Measurements from ENCODE around the gene GNAI3. TPM values are rescaled to one million over a fixed set of nuclear protein-coding genes. Genes with fewer than 3 reads are reported as not detected.

GNAI3 gene
- polyA plus RNA-seq, 1 donor from 2014 or later: 10.6 TPM

- H4K20me1 ChIP-seq (ENCODE audit: insufficient read depth): no peaks in the 10 kb centered on the region
- H3K79me2 ChIP-seq (replicated peaks; ENCODE audit: insufficient read depth, low read length): no peaks in the 10 kb centered on the region
- TF ChIP-seq, protein P1, sequence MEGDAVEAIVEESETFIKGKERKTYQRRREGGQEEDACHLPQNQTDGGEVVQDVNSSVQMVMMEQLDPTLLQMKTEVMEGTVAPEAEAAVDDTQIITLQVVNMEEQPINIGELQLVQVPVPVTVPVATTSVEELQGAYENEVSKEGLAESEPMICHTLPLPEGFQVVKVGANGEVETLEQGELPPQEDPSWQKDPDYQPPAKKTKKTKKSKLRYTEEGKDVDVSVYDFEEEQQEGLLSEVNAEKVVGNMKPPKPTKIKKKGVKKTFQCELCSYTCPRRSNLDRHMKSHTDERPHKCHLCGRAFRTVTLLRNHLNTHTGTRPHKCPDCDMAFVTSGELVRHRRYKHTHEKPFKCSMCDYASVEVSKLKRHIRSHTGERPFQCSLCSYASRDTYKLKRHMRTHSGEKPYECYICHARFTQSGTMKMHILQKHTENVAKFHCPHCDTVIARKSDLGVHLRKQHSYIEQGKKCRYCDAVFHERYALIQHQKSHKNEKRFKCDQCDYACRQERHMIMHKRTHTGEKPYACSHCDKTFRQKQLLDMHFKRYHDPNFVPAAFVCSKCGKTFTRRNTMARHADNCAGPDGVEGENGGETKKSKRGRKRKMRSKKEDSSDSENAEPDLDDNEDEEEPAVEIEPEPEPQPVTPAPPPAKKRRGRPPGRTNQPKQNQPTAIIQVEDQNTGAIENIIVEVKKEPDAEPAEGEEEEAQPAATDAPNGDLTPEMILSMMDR (IDR thresholded peaks at IDR 0.05; ENCODE audit: poor library complexity, severe bottlenecking): no peak
- TF ChIP-seq POLR2AphosphoS5 (IDR thresholded peaks at IDR 0.05) (no peak), MXI1 (conservative IDR thresholded peaks at IDR 0.05; ENCODE audit: poor library complexity, severe bottlenecking) (no peak), EZH2 (IDR thresholded peaks at IDR 0.05; ENCODE audit: borderline replicate concordance, insufficient read depth, low read length, poor library complexity, severe bottlenecking) (no peak), SMC3 (conservative IDR thresholded peaks at IDR 0.05; ENCODE audit: poor library complexity) (no peak), RAD21 (conservative IDR thresholded peaks at IDR 0.05) (no peak), REST (IDR thresholded peaks at IDR 0.05; ENCODE audit: borderline replicate concordance) (no peak), EP300 (conservative IDR thresholded peaks at IDR 0.05; ENCODE audit: poor library complexity, severe bottlenecking) (no peak), TAF1 (IDR thresholded peaks at IDR 0.05; ENCODE audit: low read depth) (no peak)
- H3K4me2 ChIP-seq (ENCODE audit: low read length): no peak overlapping the region
- no peaks in the 10 kb centered on the region for H3K36me3 ChIP-seq (ENCODE audit: insufficient read depth, low read length)
- H3K9me2 ChIP-seq (ENCODE audit: insufficient read depth, low read length): no peaks in the 10 kb centered on the region
- no peaks in the 10 kb centered on the region for H3K9me3 ChIP-seq (ENCODE audit: low read length)
- H2AFZ ChIP-seq (ENCODE audit: low read depth, low read length): no peak overlapping the region
- H3K27ac ChIP-seq (ENCODE audit: low read length): no peak overlapping the region
- H3K27me3 ChIP-seq (ENCODE audit: insufficient read depth, low read depth, low read length): no peaks in the 10 kb centered on the region
- H3F3A ChIP-seq (ENCODE audit: insufficient read depth, low read length, poor library complexity, severe bottlenecking): no peaks in the 10 kb centered on the region
- no peak overlapping the region for H3K4me3 ChIP-seq (ENCODE audit: low read length)
- no peak overlapping the region for H3K9ac ChIP-seq (ENCODE audit: low read length)
These were observed 109.6 kb downstream of the GNAI3 start for GRCh38 chr1:109657970-109658369.

DNA sequence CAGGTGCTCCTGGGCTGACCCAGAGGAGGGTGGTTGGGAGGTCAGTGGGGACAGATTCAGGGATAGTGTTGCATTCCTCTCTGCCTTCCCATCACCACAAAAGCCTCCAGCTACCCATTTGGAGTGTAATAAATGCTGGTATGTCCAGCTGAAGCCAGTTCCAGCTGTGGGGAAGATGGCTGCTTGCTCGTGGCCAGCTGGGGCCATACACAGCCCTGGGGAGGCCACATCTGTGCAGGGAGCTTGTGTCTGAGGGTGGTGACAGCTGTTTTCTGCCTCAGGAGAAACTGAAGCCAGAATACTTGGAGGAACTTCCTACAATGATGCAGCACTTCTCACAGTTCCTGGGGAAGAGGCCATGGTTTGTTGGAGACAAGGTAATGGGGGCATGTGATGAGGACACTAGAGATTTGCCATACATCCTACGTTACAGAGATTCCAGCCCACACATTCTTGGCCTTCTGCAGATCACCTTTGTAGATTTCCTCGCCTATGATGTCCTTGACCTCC is 110.2 kb downstream of the GNAI3 start:
- Histone ChIP-seq H3K36me3 (ENCODE audit: insufficient read depth, low read length) (no peaks in the 10 kb centered on the region), H3K27me3 (ENCODE audit: insufficient read depth, low read depth, low read length) (no peaks in the 10 kb centered on the region), H3K9me2 (ENCODE audit: insufficient read depth, low read length) (no peaks in the 10 kb centered on the region), H2AFZ (ENCODE audit: low read depth, low read length) (no peak overlapping the region), H4K20me1 (ENCODE audit: insufficient read depth) (no peaks in the 10 kb centered on the region), H3F3A (ENCODE audit: insufficient read depth, low read length, poor library complexity, severe bottlenecking) (no peaks in the 10 kb centered on the region), H3K27ac (ENCODE audit: low read length) (no peak overlapping the region), H3K9me3 (ENCODE audit: low read length) (no peaks in the 10 kb centered on the region), H3K9ac (ENCODE audit: low read length) (no peak overlapping the region), H3K4me2 (ENCODE audit: low read length) (no peak overlapping the region), H3K4me3 (ENCODE audit: low read length) (no peak overlapping the region), H3K79me2 (replicated peaks; ENCODE audit: insufficient read depth, low read length) (no peaks in the 10 kb centered on the region)
- TF ChIP-seq TAF1 (IDR thresholded peaks at IDR 0.05; ENCODE audit: low read depth) (no peak), EP300 (conservative IDR thresholded peaks at IDR 0.05; ENCODE audit: poor library complexity, severe bottlenecking) (no peak), EZH2 (IDR thresholded peaks at IDR 0.05; ENCODE audit: borderline replicate concordance, insufficient read depth, low read length, poor library complexity, severe bottlenecking) (no peak), MXI1 (conservative IDR thresholded peaks at IDR 0.05; ENCODE audit: poor library complexity, severe bottlenecking) (no peak), POLR2AphosphoS5 (IDR thresholded peaks at IDR 0.05) (no peak), RAD21 (conservative IDR thresholded peaks at IDR 0.05) (no peak), SMC3 (conservative IDR thresholded peaks at IDR 0.05; ENCODE audit: poor library complexity) (no peak), REST (IDR thresholded peaks at IDR 0.05; ENCODE audit: borderline replicate concordance) (no peak)
- TF ChIP-seq, protein P1 (IDR thresholded peaks at IDR 0.05; ENCODE audit: poor library complexity, severe bottlenecking): no peak

Data from neural cell (in vitro differentiated cells).